ENCODE data around the gene NUDCD2.
A peak's percentile ranks its signal among the peaks of the same experiment; 100 is the strongest.

Gene NUDCD2

GRCh38 chr5:163447191-163447590 lies 12.7 kb downstream of the NUDCD2 start:
- DNase-seq (ENCODE audit: low spot score) = no peak
- in situ Hi-C loops (cut with MboI; ENCODE audit: low pct_unique_long_range_greater_than_20kb, low sequenced_read_pairs, unreplicated experiment) = no loop called here
- no peak for TF ChIP-seq CTCF (IDR thresholded peaks at IDR 0.05; ENCODE audit: extremely low read depth, insufficient read depth, missing control alignments)

- no peak for TF ChIP-seq CTCF (IDR thresholded peaks at IDR 0.05; ENCODE audit: extremely low read depth, insufficient read depth, missing control alignments)
- DNase-seq (ENCODE audit: low spot score) = no peak
- in situ Hi-C loops (cut with MboI; ENCODE audit: low pct_unique_long_range_greater_than_20kb, low sequenced_read_pairs, unreplicated experiment) = no loop called here
These were observed 14.6 kb downstream of the NUDCD2 start for GRCh38 chr5:163445345-163445744.

- in situ Hi-C loops (cut with MboI; ENCODE audit: low pct_unique_long_range_greater_than_20kb, low sequenced_read_pairs, unreplicated experiment) = no loop called here
- DNase-seq (ENCODE audit: low spot score) = no peak
- no peak for TF ChIP-seq CTCF (IDR thresholded peaks at IDR 0.05; ENCODE audit: extremely low read depth, insufficient read depth, missing control alignments)
These were observed 15.4 kb downstream of the NUDCD2 start for GRCh38 chr5:163444526-163444925.

- in situ Hi-C loops (cut with MboI; ENCODE audit: low pct_unique_long_range_greater_than_20kb, low sequenced_read_pairs, unreplicated experiment) = no loop called here
- DNase-seq (ENCODE audit: low spot score) = no peak
- TF ChIP-seq CTCF (IDR thresholded peaks at IDR 0.05; ENCODE audit: extremely low read depth, insufficient read depth, missing control alignments) = no peak
These were observed 18.9 kb downstream of the NUDCD2 start for GRCh38 chr5:163440954-163441353.

GRCh38 chr5:163439092-163439425 lies 20.8 kb downstream of the NUDCD2 start:
- in situ Hi-C loops (cut with MboI; ENCODE audit: low pct_unique_long_range_greater_than_20kb, low sequenced_read_pairs, unreplicated experiment) = no loop called here
- no peak for TF ChIP-seq CTCF (IDR thresholded peaks at IDR 0.05; ENCODE audit: extremely low read depth, insufficient read depth, missing control alignments)
- peak; percentile 26 for DNase-seq (ENCODE audit: low spot score)

GRCh38 chr5:163437309-163438182 lies 22.4 kb downstream of the NUDCD2 start, which contains the start of gene CCNG1:
Gene CCNG1 (plus strand): TSS chr5:163437595. CDS start chr5:163439257, 1,662 bp downstream.
- in situ Hi-C loops (cut with MboI; ENCODE audit: low pct_unique_long_range_greater_than_20kb, low sequenced_read_pairs, unreplicated experiment) = no loop called here

More at GRCh38 chr5:163437309-163438182, 22.4 kb downstream of the NUDCD2 start, which contains the start of gene CCNG1:
- DNase-seq (ENCODE audit: low spot score) = peak; percentile 87
- no peak for TF ChIP-seq CTCF (IDR thresholded peaks at IDR 0.05; ENCODE audit: extremely low read depth, insufficient read depth, missing control alignments)

All from GM13977 (cell line).